CD1c-positive myeloid dendritic cell (primary cell): ENCODE measurements around the gene SLC26A11.
A peak's percentile ranks its signal among the peaks of the same experiment; 100 is the strongest.
"Not testable (repeated sequence)": the region's sequence is repeated elsewhere in the genome, so short reads cannot be mapped to it uniquely, and the experiment has no call there.

Source experiments
- DNase-seq: peaks from one replicate; pipeline ENCODE4 v3.0.0-alpha.2; 2016; ENCODE audit errors: extremely low spot score

Gene SLC26A11

DNA sequence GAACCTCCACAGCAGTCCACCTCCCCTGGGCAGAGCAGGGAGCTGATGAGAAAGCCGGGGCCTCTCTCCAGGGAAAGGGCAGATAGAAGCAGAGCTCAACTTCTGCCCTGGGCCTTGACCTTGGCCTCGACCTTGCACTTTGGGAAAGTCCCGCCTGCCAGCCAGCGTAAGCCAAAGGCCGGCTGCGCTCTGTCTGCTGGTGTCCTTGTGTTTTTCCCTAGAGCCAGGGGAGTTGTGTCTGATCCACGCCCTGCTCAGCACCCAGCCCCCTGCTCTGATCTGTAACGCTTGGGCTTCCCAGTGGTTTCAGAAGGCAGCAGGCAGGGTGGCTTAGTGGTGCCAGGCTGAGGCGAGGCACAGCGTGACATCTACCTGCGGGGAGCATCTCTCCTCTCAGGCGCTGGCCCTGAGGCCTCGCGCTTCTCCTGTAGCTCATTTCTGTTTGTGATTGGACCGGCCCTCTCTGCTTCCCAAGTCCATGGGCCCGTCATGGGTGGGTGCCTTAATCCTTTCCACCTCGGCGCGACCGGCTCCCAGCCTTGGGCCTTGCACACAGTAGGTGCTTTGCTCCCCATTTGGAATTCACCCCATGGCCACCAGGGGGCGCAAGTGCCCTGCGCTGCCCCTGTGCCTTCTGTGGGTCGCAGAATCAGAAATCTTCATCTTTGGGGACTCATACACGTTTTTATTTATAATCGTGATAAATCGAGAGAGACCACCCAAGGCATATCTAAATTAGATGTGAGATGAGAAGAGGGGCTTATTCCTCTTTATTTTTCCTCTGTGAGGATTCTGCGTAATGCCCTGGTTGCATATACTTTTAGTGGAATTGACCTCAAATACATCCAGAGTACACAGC, 24.3 kb upstream of the SLC26A11 start:
- DNase-seq, result peak; percentile 69

DNA sequence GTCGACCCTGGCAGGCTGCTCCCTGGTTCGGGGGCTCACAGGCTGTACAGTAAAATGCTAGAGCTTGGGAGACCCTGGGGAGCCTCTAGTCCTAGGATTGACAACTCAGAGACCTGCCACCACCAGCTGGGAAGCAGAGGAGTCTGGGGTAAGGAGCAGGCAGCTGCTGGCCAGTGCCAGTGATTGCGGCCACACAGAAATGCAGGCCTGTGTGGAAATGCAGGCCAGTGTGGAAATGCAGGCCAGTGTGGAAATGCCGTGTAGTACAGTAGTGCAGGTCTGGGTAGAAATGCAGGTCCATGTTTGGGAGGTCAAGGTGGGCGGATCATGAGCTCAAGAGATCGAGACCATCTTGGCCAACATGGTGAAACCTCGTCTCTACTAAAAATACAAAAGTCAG, 23.6 kb upstream of the SLC26A11 start:
- DNase-seq, result no peak

DNA sequence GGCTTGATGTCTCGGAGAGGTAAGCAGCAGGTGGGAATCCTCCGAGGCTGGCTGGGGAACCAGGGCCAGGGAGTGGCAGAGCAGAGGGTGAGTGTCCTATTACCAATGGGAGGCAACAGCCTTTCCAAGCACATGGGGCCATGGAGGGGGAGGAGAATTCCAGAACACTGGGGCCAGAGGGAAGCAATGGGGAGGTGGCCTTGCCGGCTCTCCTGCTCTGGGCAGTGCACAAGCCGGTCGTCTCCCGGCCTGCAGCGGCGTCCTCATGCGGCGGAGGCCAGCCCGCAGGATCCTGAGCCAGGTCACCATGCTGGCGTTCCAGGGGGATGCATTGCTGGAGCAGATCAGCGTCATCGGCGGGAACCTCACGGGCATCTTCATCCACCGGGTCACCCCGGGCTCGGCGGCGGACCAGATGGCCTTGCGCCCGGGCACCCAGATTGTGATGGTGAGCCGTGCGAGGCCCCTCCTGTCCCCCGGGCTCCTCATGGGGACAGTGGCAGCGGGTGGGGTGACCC, 22.0 kb upstream of the SLC26A11 start:
- no peak for DNase-seq

DNA sequence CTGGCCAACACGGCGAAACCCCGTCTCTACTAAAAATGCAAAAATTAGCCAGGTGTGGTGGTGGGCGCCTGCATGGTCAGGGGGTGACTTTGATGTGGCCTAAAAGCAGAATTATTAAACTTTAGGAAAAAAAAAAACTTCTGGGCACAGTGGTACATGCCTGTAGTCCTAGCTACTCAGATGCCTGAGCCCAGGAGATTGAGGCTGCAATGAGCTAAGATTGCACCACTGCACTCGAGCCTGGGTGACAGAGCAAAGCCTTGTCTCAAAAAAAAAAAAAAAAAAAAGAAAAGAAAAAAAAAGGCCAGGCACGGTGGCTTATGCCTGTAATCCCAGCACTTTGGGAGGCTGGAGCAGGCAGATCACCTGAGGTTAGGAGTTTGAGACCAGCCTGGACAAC, 20.9 kb upstream of the SLC26A11 start:
- not testable (repeated sequence) for DNase-seq

DNA sequence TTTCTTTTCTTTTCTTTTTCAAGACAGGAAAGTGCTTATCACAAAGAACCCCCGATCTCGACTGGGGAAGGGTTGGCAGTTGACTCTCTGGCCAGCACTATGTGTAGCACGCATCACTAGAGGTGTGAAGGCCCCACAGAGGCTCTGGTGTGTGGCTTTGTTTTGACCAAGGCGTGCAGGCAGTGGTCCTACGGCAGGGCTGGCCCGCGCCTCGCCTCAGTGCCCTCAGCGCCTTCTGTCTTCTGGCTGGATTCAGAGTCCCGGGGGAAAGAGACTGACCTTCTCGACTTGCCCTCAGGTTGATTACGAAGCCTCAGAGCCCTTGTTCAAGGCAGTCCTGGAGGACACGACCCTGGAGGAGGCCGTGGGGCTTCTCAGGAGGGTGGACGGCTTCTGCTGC, 18.8 kb upstream of the SLC26A11 start:
- DNase-seq, result no peak

DNA sequence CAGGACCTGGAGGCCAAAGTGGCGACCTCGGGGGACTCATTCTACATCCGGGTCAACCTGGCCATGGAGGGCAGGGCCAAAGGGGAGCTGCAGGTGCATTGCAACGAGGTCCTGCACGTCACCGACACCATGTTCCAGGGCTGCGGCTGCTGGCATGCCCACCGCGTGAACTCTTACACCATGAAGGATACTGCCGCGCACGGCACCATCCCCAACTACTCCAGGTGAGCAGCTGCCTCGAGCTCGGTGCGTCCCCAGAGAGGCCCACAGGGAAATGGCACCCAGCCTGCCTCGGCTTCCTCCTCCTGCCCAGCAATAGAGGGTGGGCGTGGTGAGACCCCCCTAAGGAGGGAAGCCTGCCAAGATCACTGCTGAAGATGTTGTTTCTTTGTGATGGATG, 18.0 kb upstream of the SLC26A11 start:
- no peak for DNase-seq

DNA sequence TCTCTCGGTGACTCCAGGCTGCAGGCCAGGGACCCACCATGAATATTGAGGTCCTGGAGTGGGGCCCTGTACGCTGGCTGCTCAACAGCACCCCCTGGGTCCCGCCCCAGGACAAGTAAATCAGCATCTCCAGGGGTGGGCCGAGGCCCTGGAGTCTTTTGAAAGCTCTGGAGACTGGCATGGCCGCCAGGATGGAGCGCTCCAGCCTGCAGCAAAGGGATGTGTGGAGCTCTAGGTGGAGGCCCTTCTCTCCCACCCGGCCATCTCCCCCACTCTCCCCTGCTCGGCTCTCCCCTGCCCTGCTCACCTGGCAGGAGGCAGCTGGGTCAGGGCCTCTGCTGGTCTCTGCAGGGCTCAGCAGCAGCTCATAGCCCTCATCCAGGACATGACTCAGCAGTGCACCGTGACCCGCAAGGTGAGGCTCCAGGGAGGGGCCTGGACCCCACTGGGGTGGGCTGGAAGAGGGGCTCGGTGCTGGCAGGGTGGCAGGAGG, 16.7 kb upstream of the SLC26A11 start:
- DNase-seq, result no peak

DNA sequence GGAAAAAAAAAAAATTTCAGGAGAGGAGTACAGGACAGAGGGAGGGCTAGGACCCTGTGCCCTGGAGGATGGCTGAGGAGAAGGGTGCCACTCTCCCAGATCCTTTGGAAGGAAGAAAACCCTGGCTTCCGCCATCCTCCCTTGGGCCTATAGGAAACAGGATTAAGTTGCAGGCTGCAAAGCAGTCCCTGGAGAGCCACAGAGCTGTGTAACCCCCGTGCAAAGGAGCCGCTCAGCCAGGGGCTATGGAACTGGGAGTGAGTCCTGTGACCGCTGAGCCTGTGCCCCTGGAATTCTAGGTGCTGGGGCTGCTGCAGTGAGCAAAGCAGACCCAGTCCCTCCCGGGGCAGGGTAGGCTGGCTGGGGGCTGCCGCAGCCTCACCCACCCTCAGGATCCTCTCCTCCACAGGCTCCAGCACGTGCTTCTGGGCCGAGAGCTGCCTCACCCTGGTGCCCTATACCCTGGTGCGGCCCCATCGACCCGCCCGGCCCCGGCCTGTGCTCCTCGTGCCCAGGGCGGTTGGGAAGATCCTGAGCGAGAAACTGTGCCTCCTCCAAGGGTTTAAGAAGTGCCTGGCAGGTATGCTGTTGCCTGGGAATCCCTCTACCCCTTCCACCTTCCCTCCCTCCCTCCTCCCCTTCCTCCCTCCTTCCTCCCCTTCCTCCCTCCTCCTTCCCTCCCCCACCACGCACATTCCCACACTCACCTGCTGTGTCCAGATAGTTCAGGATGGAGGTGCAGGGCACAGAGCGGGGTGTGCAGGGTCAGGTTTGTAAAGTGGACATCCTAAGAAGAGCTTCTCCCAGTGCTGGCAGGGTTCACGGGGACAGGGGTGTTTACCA, 15.4 kb upstream of the SLC26A11 start:
- DNase-seq, result no peak

DNA sequence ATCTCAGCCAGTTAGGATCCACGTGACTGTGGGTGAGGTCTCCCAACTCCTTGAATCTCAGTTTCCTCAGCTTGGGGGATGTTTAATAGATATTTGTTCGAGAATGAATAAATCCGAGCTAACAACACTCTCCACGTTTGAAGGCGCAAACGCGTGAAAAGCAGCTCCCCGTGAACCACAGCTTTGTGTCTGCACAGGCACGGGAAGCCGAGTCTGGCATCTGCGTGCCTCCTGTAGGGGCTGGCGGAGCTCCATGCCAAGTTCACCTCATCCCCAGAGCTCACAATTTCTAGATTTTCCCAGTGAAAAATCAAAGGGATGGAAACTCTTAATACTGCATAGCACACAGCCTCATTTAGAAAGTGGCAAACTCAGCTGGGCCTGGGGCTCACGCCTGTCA, 14.4 kb upstream of the SLC26A11 start:
- DNase-seq, result no peak

DNA sequence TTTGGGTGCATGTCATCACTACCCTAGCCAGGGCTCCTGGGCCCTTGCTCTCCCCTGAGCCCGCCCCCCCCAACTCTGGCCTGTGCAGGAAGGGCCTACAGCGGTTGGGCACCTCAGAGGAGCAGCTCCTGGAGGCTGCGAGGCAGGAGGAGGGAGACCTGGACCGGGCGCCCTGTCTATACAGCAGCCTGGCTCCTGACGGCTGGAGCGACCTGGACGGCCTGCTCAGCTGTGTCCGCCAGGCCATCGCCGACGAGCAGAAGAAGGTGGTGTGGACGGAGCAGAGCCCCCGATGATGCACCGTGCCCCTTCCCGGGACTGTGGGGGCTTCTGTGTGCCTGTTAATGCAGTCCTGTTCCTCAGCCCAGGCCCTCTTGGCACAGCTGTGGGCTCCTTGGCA, 12.2 kb upstream of the SLC26A11 start:
- no peak for DNase-seq

DNA sequence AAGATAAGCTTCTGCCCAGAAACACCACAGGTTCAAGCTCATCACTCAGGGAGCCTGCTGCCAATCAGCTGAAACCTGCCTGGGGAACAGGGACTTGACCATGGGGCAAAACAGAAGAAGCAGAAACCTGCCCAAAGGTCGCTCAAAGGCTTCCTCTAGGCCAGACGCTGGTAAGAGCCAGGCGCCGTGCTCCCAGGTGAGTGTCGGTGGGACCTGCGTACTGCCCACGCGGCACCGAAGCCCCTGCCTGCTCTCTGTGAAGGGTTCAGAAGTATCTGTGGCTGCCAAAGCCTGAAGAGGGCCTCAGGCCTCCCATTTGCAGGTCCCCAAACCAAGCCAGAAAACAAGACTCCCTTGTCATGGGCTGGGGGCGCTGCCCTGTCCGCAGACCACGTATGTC, 10.5 kb upstream of the SLC26A11 start:
- DNase-seq, result no peak

DNA sequence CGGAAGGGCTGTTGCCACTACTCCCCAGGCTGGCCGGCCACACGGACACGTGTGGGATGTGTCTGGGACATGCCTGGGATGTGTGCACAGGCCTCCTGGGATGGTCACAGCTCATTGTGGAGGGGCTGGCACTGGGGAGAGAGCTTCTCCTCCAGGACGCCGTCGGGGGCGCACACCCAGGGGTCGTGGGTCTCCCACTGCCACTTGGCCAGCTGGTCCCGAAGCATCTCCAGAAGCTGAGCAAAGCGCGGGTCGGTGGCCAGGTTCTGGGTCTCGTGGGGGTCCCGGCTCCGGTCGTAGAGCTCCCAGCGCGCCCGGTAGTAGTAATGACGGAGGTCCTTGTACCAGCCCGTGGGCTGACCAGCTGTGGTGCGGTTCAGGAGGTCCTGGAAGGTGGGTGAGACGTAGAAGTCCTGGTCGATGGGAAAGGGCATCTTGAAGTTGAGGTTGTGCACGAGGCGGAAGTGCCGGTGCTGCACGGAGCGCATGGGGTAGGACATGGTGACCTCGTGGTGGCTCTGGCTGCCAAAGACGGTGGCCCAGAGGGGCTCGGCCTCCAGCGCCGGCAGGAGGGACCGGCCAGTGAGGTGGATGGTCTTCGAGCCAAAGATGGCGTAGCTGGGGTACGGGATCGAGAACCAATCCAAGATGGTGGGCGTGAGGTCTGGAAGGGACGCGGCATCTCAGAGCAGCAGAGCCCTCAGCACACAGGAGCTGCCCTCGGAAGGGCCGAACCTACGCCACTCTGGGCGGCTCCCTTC, 9.7 kb upstream of the SLC26A11 start:
- DNase-seq, result no peak

DNA sequence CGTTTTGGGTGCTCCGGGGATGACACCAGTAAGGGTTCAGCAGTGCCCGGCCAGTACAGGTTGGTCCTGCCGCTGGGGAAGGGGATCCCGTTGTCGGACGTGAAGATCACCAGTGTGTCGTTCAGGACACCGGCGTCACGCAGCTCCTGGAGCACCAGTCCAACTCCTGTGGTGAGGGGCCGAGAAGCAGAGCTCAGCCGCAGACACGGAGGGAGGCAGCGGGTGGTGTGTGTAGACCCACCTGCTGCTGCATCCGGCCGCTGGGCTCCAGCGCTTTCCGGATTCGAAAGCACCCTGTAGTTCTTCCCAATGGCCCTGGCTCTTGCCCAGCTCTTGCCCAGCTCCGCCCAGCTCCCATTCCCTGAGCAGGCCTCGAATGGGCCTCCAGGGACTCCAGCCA, 8.1 kb upstream of the SLC26A11 start:
- no peak for DNase-seq

DNA sequence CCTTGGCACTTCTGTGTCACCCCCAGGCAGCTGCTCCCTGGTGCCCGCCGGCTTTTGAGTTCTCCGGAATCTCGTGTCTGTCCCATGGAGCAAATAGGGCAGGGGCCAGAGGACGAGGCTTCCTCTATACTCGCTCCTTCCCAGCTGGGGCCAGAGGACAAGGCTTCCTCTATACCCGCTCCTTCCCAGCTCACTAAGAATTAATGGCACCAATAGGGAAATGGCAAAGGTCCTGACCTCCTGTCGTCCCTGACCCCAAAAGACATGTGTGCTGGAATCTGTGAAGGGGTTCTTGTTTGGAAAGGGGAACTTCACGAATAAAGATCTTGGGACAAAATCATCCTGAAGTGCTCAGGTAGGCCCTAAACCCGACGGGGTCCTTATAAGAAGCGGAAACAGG, 7.7 kb upstream of the SLC26A11 start:
- peak; percentile 79 for DNase-seq

DNA sequence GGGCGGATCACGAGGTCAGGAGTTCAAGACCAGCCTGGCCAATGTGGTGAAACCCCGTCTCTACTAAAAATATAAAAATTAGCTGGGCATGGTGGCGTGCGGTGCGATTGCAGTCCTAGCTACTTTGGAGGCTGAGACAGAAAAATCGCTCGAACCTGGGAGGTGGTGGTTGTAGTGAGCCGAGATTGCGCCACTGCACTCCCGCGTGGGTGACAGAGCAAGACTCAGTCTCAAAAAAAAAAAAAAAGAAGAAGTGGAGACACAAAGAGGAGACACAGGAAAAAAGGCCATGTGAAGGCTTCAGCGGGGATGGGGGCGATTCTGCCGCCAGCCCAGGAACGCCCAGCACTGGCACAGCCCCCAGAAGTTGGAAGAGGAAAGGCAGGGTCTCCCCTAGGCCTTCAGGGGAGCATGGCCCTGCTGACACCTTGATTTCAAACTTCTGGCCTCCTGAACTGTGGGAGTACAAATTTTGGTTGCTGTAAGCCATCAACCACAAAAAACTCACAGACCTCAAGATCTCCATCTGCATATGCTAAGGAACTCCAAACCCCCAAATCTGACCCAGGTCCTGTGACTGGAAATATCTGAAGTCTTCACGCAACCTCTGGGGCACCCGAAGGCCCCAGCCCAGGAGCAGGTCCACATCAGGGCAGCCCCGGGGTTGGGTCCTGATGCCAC, 7.1 kb upstream of the SLC26A11 start:
- peak; percentile 93 for DNase-seq

DNA sequence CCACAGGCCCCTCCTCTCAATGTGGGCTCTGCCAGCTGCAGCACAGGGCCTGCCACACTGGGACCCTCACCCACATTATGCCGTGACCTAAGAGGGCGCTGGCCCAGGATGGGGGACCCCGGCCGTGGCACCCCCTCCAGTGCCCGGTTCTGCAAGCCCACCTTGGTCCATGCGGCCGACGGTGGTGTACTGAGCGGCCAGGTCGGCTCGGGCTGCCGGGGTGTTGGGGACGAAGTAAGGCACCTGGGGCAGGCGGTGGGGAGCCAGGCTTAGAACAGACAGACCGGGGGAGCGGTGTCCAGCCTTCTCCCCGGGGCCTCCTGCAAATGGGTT, 6.6 kb upstream of the SLC26A11 start:
- no peak for DNase-seq

DNA sequence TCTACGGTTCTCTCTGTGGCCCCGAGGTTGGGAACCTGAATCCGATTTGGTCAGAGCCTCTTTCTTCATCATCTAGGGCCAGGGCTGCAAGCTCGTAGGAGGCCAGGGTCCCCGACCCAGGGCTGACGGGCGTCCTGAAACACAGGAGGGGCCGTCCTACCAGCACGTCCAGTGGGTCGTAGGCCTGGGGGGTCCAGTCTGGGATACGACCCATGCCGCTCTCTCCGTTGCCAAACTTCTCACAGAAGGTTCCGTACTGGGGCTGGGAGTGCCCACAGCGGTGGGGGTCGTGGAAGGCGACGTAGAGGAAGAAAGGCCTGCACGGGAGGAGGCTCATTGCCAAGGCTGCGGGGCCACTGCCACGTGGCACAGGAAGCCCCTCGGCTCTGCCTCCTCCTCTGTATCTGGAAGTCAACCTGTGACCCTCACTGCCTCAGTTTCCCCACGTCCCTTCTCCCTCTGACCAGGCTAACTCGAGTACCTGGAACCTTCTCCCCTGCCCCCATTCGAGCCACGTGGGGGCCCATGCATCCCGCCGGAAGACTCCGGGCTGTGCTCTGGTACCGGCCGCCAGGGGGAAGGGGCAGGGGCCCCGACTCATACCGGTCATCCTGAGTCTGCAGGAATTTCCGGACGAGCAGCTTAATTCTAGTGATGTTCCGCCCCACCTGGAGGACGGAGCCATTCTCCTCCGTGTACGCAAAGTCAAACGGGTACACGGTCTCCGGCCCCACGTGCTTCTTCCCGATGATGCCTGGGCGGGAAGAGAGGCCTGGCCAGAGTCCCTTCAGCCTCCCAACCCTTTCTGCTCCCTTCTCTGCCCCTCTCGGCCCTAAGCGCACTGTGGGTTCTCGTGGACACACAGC, 6.0 kb upstream of the SLC26A11 start:
- no peak for DNase-seq

DNA sequence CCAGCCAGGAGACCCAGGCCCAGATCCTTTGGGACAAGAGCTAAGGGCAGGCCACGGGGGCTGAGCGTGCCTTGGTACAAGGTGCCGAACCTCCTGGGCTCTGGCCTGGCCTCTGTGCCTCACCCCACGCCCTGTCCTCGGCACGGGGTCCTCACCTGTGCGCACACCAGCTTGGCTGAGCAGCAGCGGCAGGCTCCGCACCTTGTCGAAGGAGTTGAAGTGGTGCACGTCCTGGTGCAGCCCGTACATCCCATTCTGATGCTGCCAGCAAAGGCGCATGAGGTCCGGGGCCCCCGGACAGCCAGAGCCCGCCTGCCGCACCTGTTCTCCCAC, 5.4 kb upstream of the SLC26A11 start:
- DNase-seq, result no peak

DNA sequence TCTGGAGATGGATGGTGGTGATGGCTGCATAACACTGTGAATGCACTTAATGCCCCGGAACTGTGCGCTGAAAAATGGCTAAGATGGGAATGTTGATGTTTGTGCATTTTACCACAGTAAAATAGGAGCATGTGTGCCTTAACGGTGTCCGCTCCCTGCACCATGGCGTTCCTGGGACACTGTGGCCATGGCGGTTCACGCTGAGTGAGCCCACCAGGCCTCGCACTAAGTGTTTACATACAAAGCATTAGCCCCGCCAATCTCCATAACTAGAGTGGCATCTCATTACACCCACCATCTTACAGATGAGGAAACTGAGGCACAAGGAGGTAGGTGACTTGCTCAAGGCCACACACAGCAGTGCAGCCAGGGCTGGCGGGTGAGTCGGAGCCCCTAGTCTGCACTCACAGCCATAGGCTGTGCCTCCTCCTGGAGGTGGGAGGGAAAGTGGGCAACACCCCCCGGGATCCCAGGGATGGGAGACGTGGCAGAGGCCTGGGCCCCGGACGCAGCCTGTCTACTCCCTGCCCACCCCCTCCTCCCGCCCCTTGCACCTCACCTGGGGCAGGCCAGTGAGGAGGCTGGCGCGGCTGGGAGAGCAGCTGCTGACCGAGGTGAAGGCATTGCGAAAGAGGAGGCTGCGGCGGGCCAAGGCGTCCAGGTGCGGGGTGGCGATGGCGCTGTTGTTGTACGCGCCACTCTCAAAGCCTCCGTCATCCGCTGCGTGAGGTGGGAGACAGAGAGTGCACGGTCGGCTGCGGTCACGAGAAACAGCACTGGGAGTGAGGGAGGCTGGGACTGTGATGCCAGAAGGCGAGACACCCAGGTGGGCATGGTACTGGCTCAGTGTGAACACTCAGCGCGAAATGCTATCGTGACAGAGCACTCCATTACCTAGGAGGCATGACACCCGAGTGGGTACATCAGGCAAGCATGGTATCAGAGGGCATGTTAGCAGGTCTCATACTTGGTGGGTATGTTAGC, 3.5 kb upstream of the SLC26A11 start:
- DNase-seq, result no peak
